ENCODE data around the gene ALPL.

The ALPL gene

GRCh38 chr1:21608798-21609197 lies 99.6 kb downstream of the ALPL start:
- no peak for TF ChIP-seq JUND (IDR thresholded peaks at IDR 0.05; ENCODE audit: low read depth)
- DNase-seq (ENCODE audit: low read depth in 1 of 2, low spot score in 1 of 2), result no peak
- in situ Hi-C loops (cut with HindIII; ENCODE audit: low pct_unique_long_range_greater_than_20kb, low sequenced_read_pairs), result no loop called here

- DNase-seq (ENCODE audit: low read depth in 1 of 2, low spot score in 1 of 2), result no peak
- in situ Hi-C loops (cut with HindIII; ENCODE audit: low pct_unique_long_range_greater_than_20kb, low sequenced_read_pairs), result no loop called here
- no peak for TF ChIP-seq JUND (IDR thresholded peaks at IDR 0.05; ENCODE audit: low read depth)
These were observed 100.8 kb downstream of the ALPL start for GRCh38 chr1:21610027-21610426.

- in situ Hi-C loops (cut with HindIII; ENCODE audit: low pct_unique_long_range_greater_than_20kb, low sequenced_read_pairs), result no loop called here
- TF ChIP-seq JUND (IDR thresholded peaks at IDR 0.05; ENCODE audit: low read depth), result no peak
- DNase-seq (ENCODE audit: low read depth in 1 of 2, low spot score in 1 of 2), result no peak
These were observed 102.0 kb downstream of the ALPL start for GRCh38 chr1:21610989-21611785.

- in situ Hi-C loops (cut with HindIII; ENCODE audit: low pct_unique_long_range_greater_than_20kb, low sequenced_read_pairs), result no loop called here
- TF ChIP-seq JUND (IDR thresholded peaks at IDR 0.05; ENCODE audit: low read depth), result no peak
- no peak for DNase-seq (ENCODE audit: low read depth in 1 of 2, low spot score in 1 of 2)
These were observed 102.8 kb downstream of the ALPL start for GRCh38 chr1:21612057-21612456.

- TF ChIP-seq JUND (IDR thresholded peaks at IDR 0.05; ENCODE audit: low read depth), result no peak
- no peak for DNase-seq (ENCODE audit: low read depth in 1 of 2, low spot score in 1 of 2)
- in situ Hi-C loops (cut with HindIII; ENCODE audit: low pct_unique_long_range_greater_than_20kb, low sequenced_read_pairs), result no loop called here
These were observed 104.0 kb downstream of the ALPL start for GRCh38 chr1:21613072-21613867.

GRCh38 chr1:21614419-21615115 lies 105.3 kb downstream of the ALPL start:
- no peak for TF ChIP-seq JUND (IDR thresholded peaks at IDR 0.05; ENCODE audit: low read depth)
- in situ Hi-C loops (cut with HindIII; ENCODE audit: low pct_unique_long_range_greater_than_20kb, low sequenced_read_pairs), result no loop called here
- no peak for DNase-seq (ENCODE audit: low read depth in 1 of 2, low spot score in 1 of 2)

GRCh38 chr1:21616372-21616771 lies 107.1 kb downstream of the ALPL start:
- no peak for DNase-seq (ENCODE audit: low read depth in 1 of 2, low spot score in 1 of 2)
- no peak for TF ChIP-seq JUND (IDR thresholded peaks at IDR 0.05; ENCODE audit: low read depth)
- in situ Hi-C loops (cut with HindIII; ENCODE audit: low pct_unique_long_range_greater_than_20kb, low sequenced_read_pairs), result no loop called here

- in situ Hi-C loops (cut with HindIII; ENCODE audit: low pct_unique_long_range_greater_than_20kb, low sequenced_read_pairs), result no loop called here
- DNase-seq (ENCODE audit: low read depth in 1 of 2, low spot score in 1 of 2), result no peak
- TF ChIP-seq JUND (IDR thresholded peaks at IDR 0.05; ENCODE audit: low read depth), result no peak
These were observed 108.0 kb downstream of the ALPL start for GRCh38 chr1:21617126-21617738.

GRCh38 chr1:21618059-21618458 lies 108.8 kb downstream of the ALPL start:
- DNase-seq (ENCODE audit: low read depth in 1 of 2, low spot score in 1 of 2), result no peak
- no peak for TF ChIP-seq JUND (IDR thresholded peaks at IDR 0.05; ENCODE audit: low read depth)
- in situ Hi-C loops (cut with HindIII; ENCODE audit: low pct_unique_long_range_greater_than_20kb, low sequenced_read_pairs), result no loop called here

- in situ Hi-C loops (cut with HindIII; ENCODE audit: low pct_unique_long_range_greater_than_20kb, low sequenced_read_pairs), result no loop called here
- no peak for DNase-seq (ENCODE audit: low read depth in 1 of 2, low spot score in 1 of 2)
- TF ChIP-seq JUND (IDR thresholded peaks at IDR 0.05; ENCODE audit: low read depth), result no peak
These were observed 109.5 kb downstream of the ALPL start for GRCh38 chr1:21618561-21619374.

GRCh38 chr1:21619375-21619947 lies 110.2 kb downstream of the ALPL start:
- no peak for TF ChIP-seq JUND (IDR thresholded peaks at IDR 0.05; ENCODE audit: low read depth)
- in situ Hi-C loops (cut with HindIII; ENCODE audit: low pct_unique_long_range_greater_than_20kb, low sequenced_read_pairs), result no loop called here
- no peak for DNase-seq (ENCODE audit: low read depth in 1 of 2, low spot score in 1 of 2)
